Calu3 (cell line): ENCODE results near the gene MAP6. TPM values are rescaled to one million over a fixed set of nuclear protein-coding genes. Genes with fewer than 3 reads are reported as not detected.

ENCODE experiments used
- BruUV-seq: library from RNA; stranded (reverse); fragments of 400-500 nt; replicated peaks from 2 replicates; lab custom pipeline; 2021; lab: Mats Ljungman, UMichigan
- CTCF ChIA-PET: fragments of 300-600 bp; sonication (Branson Sonifier 250); formaldehyde crosslinking; loops from one replicate; lab custom pipeline; 2022; ENCODE audit warnings: antibody characterized with exemption; lab: Charles Lee
- DNase-seq: peaks from one replicate; pipeline ENCODE4 v3.0.0; 2022
- H3K27ac Mint-ChIP-seq: one replicate; pipeline ENCODE4 v1.8.0; 2022; ENCODE audit warnings: mixed read lengths; ENCODE audit not compliant: unreplicated experiment
- H3K27me3 Mint-ChIP-seq: one replicate; pipeline ENCODE4 v1.8.0; 2022; ENCODE audit warnings: mixed read lengths; ENCODE audit not compliant: unreplicated experiment
- H3K36me3 Mint-ChIP-seq: one replicate; pipeline ENCODE4 v1.8.0; 2022; ENCODE audit warnings: mild to moderate bottlenecking, moderate library complexity, mixed read lengths; ENCODE audit not compliant: insufficient read depth, unreplicated experiment
- H3K4me1 Mint-ChIP-seq: one replicate; pipeline ENCODE4 v1.8.0; 2022; ENCODE audit warnings: mild to moderate bottlenecking, low read depth, mixed read lengths; ENCODE audit not compliant: unreplicated experiment
- H3K4me3 Mint-ChIP-seq: one replicate; pipeline ENCODE4 v1.8.0; 2022; ENCODE audit warnings: mild to moderate bottlenecking, low read depth, moderate library complexity, mixed read lengths; ENCODE audit not compliant: unreplicated experiment
- H3K9me3 Mint-ChIP-seq: one replicate; pipeline ENCODE4 v1.8.0; 2022; ENCODE audit warnings: low read depth, mixed read lengths; ENCODE audit not compliant: unreplicated experiment
- CTCF ChIP-seq: fragments of 200-600 bp; IDR thresholded peaks from one replicate; pipeline ENCODE4 v1.8.0; 2022; ENCODE audit warnings: antibody characterized with exemption; ENCODE audit not compliant: unreplicated experiment
- intact Hi-C: fragments of 100-400 bp; cut with micrococcal nuclease; formaldehyde crosslinking; loops from one replicate; pipeline ENCODE4 v1.10.0; 2022; ENCODE audit not compliant: unreplicated experiment
- total RNA-seq: library from RNA; stranded (reverse); gene quantifications from 2 replicates; pipeline ENCODE4 v1.2.3, GENCODE V29; 2022

Gene MAP6
- total RNA-seq, 1 experiment from 2014 or later, result not detected

- no peaks in the 10 kb centered on the region for H3K9me3 Mint-ChIP-seq
- no TSS peak for BruUV-seq
- H3K4me1 Mint-ChIP-seq, result peaks cover 16% of the 10 kb centered on the region
- intact Hi-C loops, result no loop called here
- no peak for DNase-seq
- peaks cover 23% of the 10 kb centered on the region for H3K36me3 Mint-ChIP-seq
- no peaks in the 10 kb centered on the region for H3K27me3 Mint-ChIP-seq
- no peak overlapping the region for H3K4me3 Mint-ChIP-seq
- no peak for TF ChIP-seq CTCF
- H3K27ac Mint-ChIP-seq, result no peak overlapping the region
- CTCF ChIA-PET, result no interaction called here
Measured at GRCh38 chr11:75578977-75579376, 89.9 kb downstream of the MAP6 start.

- CTCF ChIA-PET, result no interaction called here
- TF ChIP-seq CTCF, result peak; percentile 42
- BruUV-seq, result no TSS peak
- H3K4me1 Mint-ChIP-seq, result peaks cover 16% of the 10 kb centered on the region
- H3K36me3 Mint-ChIP-seq, result peaks cover 23% of the 10 kb centered on the region
- H3K9me3 Mint-ChIP-seq, result no peaks in the 10 kb centered on the region
- H3K4me3 Mint-ChIP-seq, result no peak overlapping the region
- peak; percentile 36 for DNase-seq
- no peaks in the 10 kb centered on the region for H3K27me3 Mint-ChIP-seq
- intact Hi-C loops, result no loop called here
- no peak overlapping the region for H3K27ac Mint-ChIP-seq
Measured at GRCh38 chr11:75577207-75577606, 91.6 kb downstream of the MAP6 start.

GRCh38 chr11:75576499-75576918, 92.3 kb downstream of the MAP6 start:
- intact Hi-C loops, result no loop called here
- no peak overlapping the region for H3K27ac Mint-ChIP-seq
- H3K4me3 Mint-ChIP-seq, result no peak overlapping the region
- no peaks in the 10 kb centered on the region for H3K9me3 Mint-ChIP-seq
- peak; percentile 75 for DNase-seq
- no peak for TF ChIP-seq CTCF
- BruUV-seq, result no TSS peak
- H3K27me3 Mint-ChIP-seq, result no peaks in the 10 kb centered on the region
- CTCF ChIA-PET, result interaction anchor here (0.9 kb wide), 1 partner anchor 12 kb away, joined by 4 read pairs; no protein-coding TSS in a partner anchor
- peaks cover 16% of the 10 kb centered on the region for H3K4me1 Mint-ChIP-seq
- peaks cover 30% of the 10 kb centered on the region for H3K36me3 Mint-ChIP-seq

- intact Hi-C loops, result no loop called here
Measured at GRCh38 chr11:75576017-75576416, 92.8 kb downstream of the MAP6 start.

More at GRCh38 chr11:75576017-75576416, 92.8 kb downstream of the MAP6 start:
- BruUV-seq, result no TSS peak
- no peak for TF ChIP-seq CTCF
- Mint-ChIP-seq H3K9me3 (no peaks in the 10 kb centered on the region), H3K36me3 (peaks cover 35% of the 10 kb centered on the region), H3K27ac (no peak overlapping the region), H3K4me3 (no peak overlapping the region), H3K27me3 (no peaks in the 10 kb centered on the region), H3K4me1 (peaks cover 16% of the 10 kb centered on the region)
- CTCF ChIA-PET, result interaction anchor here (0.9 to 1.0 kb wide), 2 partner anchors 12 kb away, joined by 4 to 5 read pairs; no protein-coding TSS in a partner anchor
- DNase-seq, result no peak
